ENCODE data around the gene LKAAEAR1.

Gene LKAAEAR1

GRCh38 chr20:64035933-64036345 lies 48.3 kb downstream of the LKAAEAR1 start, which contains the start of gene C20orf204:
Gene C20orf204, plus strand, starts transcription at chr20:64036182. Its CDS starts 142 bp downstream, at chr20:64036324.
- no peak for DNase-seq

- DNase-seq, result no peak
These were observed 48.9 kb downstream of the LKAAEAR1 start for GRCh38 chr20:64035066-64035932.

- no peak for DNase-seq
These were observed 50.2 kb downstream of the LKAAEAR1 start for GRCh38 chr20:64033981-64034493.
